HepG2 (cell line): ENCODE results near the gene PRUNE1. TPM values are rescaled to one million over a fixed set of nuclear protein-coding genes. Genes with fewer than 3 reads are reported as not detected.
A peak's percentile ranks its signal among the peaks of the same experiment; 100 is the strongest.

Experiments used
- AHDC1 ChIP-seq: sonication (generic); formaldehyde crosslinking; IDR thresholded peaks from 2 replicates; pipeline ENCODE4 v1.5.1; 2020; ENCODE audit warnings: mild to moderate bottlenecking, missing genetic modification reagents, borderline replicate concordance
- CHD2 ChIP-seq: IDR thresholded peaks from 2 replicates; pipeline ENCODE4 v1.6.1; 2011; ENCODE audit warnings: low read depth, low read length, improper control_type of control experiment
- DNMT1 ChIP-seq: sonication (generic); formaldehyde crosslinking; IDR thresholded peaks from 2 replicates; pipeline ENCODE4 v1.5.1; 2020; ENCODE audit warnings: mild to moderate bottlenecking, missing genetic modification reagents
- KLF16 ChIP-seq, 2 experiments: sonication (generic) in 1 of 2; formaldehyde crosslinking in 1 of 2; IDR thresholded peaks; 2 replicates each; pipeline versions ENCODE4 v1.6.1 to v1.8.0; 2016 to 2023; ENCODE audit warnings: missing genetic modification reagents in 2 of 2, missing compliant biosample characterization in 1 of 2
- PRDM4 ChIP-seq: sonication (generic); formaldehyde crosslinking; IDR thresholded peaks from 2 replicates; pipeline ENCODE4 v1.9.0; 2021; ENCODE audit warnings: missing genetic modification reagents, borderline replicate concordance
- RARA ChIP-seq: IDR thresholded peaks from 2 replicates; pipeline ENCODE4 v1.6.1; 2016; ENCODE audit warnings: missing genetic modification reagents, missing compliant biosample characterization
- ZNF317 ChIP-seq: sonication (generic); formaldehyde crosslinking; IDR thresholded peaks from 2 replicates; pipeline ENCODE4 v1.5.0; 2020; ENCODE audit warnings: mild to moderate bottlenecking, missing genetic modification reagents
- ZNF318 ChIP-seq: sonication (generic); formaldehyde crosslinking; IDR thresholded peaks from 2 replicates; pipeline ENCODE4 v1.4.0; 2020; ENCODE audit warnings: mild to moderate bottlenecking, missing genetic modification reagents
- ZNF33B ChIP-seq: sonication (generic); formaldehyde crosslinking; IDR thresholded peaks from 2 replicates; pipeline ENCODE4 v1.5.1; 2020; ENCODE audit warnings: mild to moderate bottlenecking, missing genetic modification reagents
- ZNF552 ChIP-seq: sonication (generic); formaldehyde crosslinking; IDR thresholded peaks from 2 replicates; pipeline ENCODE4 v1.9.0; 2022; ENCODE audit warnings: missing genetic modification reagents, mild to moderate bottlenecking, borderline replicate concordance
- ZNF589 ChIP-seq: sonication (generic); formaldehyde crosslinking; conservative IDR thresholded peaks from 2 replicates; pipeline ENCODE4 v1.8.0; 2022; ENCODE audit warnings: mild to moderate bottlenecking, moderate library complexity, missing genetic modification reagents
- polyA plus RNA-seq, 8 experiments: library from polyadenylated mRNA; depleted of rRNA in 3 of 8; stranded (reverse) in 7 of 8; unstranded in 1 of 8; fragments of >200 nt; fragmentation: Illumina TruSeq in 4 of 8; extraction: Trizol in 4 of 8; gene quantifications; 2 replicates each; pipeline versions ENCODE4 v1.2.1 to v1.2.3, GENCODE V29; 2011 to 2016; ENCODE audit warnings: low read depth in 4 of 8, missing spikeins in 1 of 8, mixed read lengths in 1 of 8; ENCODE audit not compliant: insufficient read depth in 1 of 8
- total RNA-seq, 5 experiments: library from RNA; depleted of rRNA; stranded (reverse); fragments of >200 nt; fragmentation: Illumina TruSeq; extraction: Trizol; gene quantifications; 2 replicates each; pipeline ENCODE4 v1.2.3, GENCODE V29; 2016; ENCODE audit warnings: low read depth in 1 of 5

PRUNE1 gene
- total and polyA plus RNA-seq, 2 of the 13 experiments (the other 11 are each of a cell fraction or from before 2014, with no cell fraction given): 19.0 to 31.9 TPM

- TF ChIP-seq AHDC1 (no peak), RARA (CRISPR knock-in tag) (peak; percentile 40; the same call in 1 of the 2 replicates), ZNF318 (CRISPR knock-in tag) (no peak), ZNF317 (CRISPR knock-in tag) (0 out of 2 replicates have a peak, but pooled peaks have one; percentile 7), PRDM4 (CRISPR knock-in tag) (no peak), ZNF589 (no peak), ZNF33B (no peak; the same call in 1 of the 2 replicates), DNMT1 (CRISPR knock-in tag) (no peak), CHD2 (no peak), KLF16 (CRISPR knock-in tag; IDR thresholded peaks at IDR 0.05) (no peak), ZNF552 (CRISPR knock-in tag) (no peak)
Observed at GRCh38 chr1:150971583-150972416, 36.4 kb upstream of the PRUNE1 start (continued).
